HepG2 (cell line): ENCODE measurements around the gene LHFPL2. TPM values are rescaled to one million over a fixed set of nuclear protein-coding genes. Genes with fewer than 3 reads are reported as not detected.

Experiments used
- ARID5B ChIP-seq: IDR thresholded peaks from 2 replicates; pipeline ENCODE4 v1.4.0; 2020; ENCODE audit warnings: mild to moderate bottlenecking, missing genetic modification reagents
- CREB3 ChIP-seq: sonication (generic); formaldehyde crosslinking; IDR thresholded peaks from 2 replicates; pipeline ENCODE4 v1.5.0; 2020; ENCODE audit warnings: missing genetic modification reagents
- KDM6A ChIP-seq: IDR thresholded peaks from 2 replicates; pipeline ENCODE4 v1.6.1; 2016; ENCODE audit warnings: low read depth
- NR2F1 ChIP-seq, 2 experiments: fragments of 450-650 bp in 1 of 2; formaldehyde crosslinking in 1 of 2; IDR thresholded peaks; 2 replicates each; pipeline versions ENCODE4 v1.5.0 to v1.6.1; 2016 to 2020; ENCODE audit warnings: mild to moderate bottlenecking in 1 of 2, missing compliant biosample characterization in 1 of 2, missing genetic modification reagents in 1 of 2, moderate library complexity in 1 of 2
- SIX1 ChIP-seq: sonication (generic); formaldehyde crosslinking; IDR thresholded peaks from 2 replicates; pipeline ENCODE4 v1.4.0; 2020; ENCODE audit warnings: missing genetic modification reagents, borderline replicate concordance
- SIX4 ChIP-seq: sonication (generic); formaldehyde crosslinking; IDR thresholded peaks from 2 replicates; pipeline ENCODE4 v1.4.0; 2020; ENCODE audit warnings: missing genetic modification reagents
- ZBED4 ChIP-seq: sonication (generic); formaldehyde crosslinking; IDR thresholded peaks from 2 replicates; pipeline ENCODE4 v1.4.0; 2020; ENCODE audit warnings: missing genetic modification reagents, borderline replicate concordance
- ZBTB7A ChIP-seq: sonication (generic); formaldehyde crosslinking; IDR thresholded peaks from 2 replicates; pipeline ENCODE4 v1.8.0; 2022; ENCODE audit warnings: mild to moderate bottlenecking, missing genetic modification reagents
- ZBTB8A ChIP-seq: sonication (generic); formaldehyde crosslinking; IDR thresholded peaks from 2 replicates; pipeline ENCODE4 v1.4.0; 2020; ENCODE audit warnings: mild to moderate bottlenecking, low read depth, missing genetic modification reagents, borderline replicate concordance
- ZNF335 ChIP-seq: sonication (generic); formaldehyde crosslinking; IDR thresholded peaks from 2 replicates; pipeline ENCODE4 v1.4.0; 2020; ENCODE audit warnings: missing genetic modification reagents
- ZNF441 ChIP-seq: sonication (generic); formaldehyde crosslinking; IDR thresholded peaks from 2 replicates; pipeline ENCODE4 v1.7.0; 2021; ENCODE audit warnings: missing genetic modification reagents, borderline replicate concordance
- ZNF709 ChIP-seq: sonication (generic); formaldehyde crosslinking; IDR thresholded peaks from 2 replicates; pipeline ENCODE4 v1.5.0; 2020; ENCODE audit warnings: mild to moderate bottlenecking, missing genetic modification reagents
- polyA plus RNA-seq, 8 experiments: library from polyadenylated mRNA; depleted of rRNA in 3 of 8; stranded (reverse) in 7 of 8; unstranded in 1 of 8; fragments of >200 nt; fragmentation: Illumina TruSeq in 4 of 8; extraction: Trizol in 4 of 8; gene quantifications; 2 replicates each; pipeline versions ENCODE4 v1.2.1 to v1.2.3, GENCODE V29; 2011 to 2016; ENCODE audit warnings: low read depth in 4 of 8, missing spikeins in 1 of 8, mixed read lengths in 1 of 8; ENCODE audit not compliant: insufficient read depth in 1 of 8
- total RNA-seq, 5 experiments: library from RNA; depleted of rRNA; stranded (reverse); fragments of >200 nt; fragmentation: Illumina TruSeq; extraction: Trizol; gene quantifications; 2 replicates each; pipeline ENCODE4 v1.2.3, GENCODE V29; 2016; ENCODE audit warnings: low read depth in 1 of 5
- TF ChIP-seq, protein P1 (sequence below): sonication (generic); formaldehyde crosslinking; IDR thresholded peaks from 2 replicates; pipeline ENCODE4 v1.5.1; 2020; ENCODE audit warnings: mild to moderate bottlenecking, missing genetic modification reagents, borderline replicate concordance
- TF ChIP-seq, protein P2 (sequence below): sonication (generic); formaldehyde crosslinking; IDR thresholded peaks from 2 replicates; pipeline ENCODE4 v1.5.1; 2020; ENCODE audit warnings: missing genetic modification reagents, mild to moderate bottlenecking, borderline replicate concordance

The LHFPL2 gene
- total and polyA plus RNA-seq, 2 of the 13 experiments (the other 11 are each of a cell fraction or from before 2014, with no cell fraction given), result 6.0 to 20.0 TPM

- TF ChIP-seq, protein P1, sequence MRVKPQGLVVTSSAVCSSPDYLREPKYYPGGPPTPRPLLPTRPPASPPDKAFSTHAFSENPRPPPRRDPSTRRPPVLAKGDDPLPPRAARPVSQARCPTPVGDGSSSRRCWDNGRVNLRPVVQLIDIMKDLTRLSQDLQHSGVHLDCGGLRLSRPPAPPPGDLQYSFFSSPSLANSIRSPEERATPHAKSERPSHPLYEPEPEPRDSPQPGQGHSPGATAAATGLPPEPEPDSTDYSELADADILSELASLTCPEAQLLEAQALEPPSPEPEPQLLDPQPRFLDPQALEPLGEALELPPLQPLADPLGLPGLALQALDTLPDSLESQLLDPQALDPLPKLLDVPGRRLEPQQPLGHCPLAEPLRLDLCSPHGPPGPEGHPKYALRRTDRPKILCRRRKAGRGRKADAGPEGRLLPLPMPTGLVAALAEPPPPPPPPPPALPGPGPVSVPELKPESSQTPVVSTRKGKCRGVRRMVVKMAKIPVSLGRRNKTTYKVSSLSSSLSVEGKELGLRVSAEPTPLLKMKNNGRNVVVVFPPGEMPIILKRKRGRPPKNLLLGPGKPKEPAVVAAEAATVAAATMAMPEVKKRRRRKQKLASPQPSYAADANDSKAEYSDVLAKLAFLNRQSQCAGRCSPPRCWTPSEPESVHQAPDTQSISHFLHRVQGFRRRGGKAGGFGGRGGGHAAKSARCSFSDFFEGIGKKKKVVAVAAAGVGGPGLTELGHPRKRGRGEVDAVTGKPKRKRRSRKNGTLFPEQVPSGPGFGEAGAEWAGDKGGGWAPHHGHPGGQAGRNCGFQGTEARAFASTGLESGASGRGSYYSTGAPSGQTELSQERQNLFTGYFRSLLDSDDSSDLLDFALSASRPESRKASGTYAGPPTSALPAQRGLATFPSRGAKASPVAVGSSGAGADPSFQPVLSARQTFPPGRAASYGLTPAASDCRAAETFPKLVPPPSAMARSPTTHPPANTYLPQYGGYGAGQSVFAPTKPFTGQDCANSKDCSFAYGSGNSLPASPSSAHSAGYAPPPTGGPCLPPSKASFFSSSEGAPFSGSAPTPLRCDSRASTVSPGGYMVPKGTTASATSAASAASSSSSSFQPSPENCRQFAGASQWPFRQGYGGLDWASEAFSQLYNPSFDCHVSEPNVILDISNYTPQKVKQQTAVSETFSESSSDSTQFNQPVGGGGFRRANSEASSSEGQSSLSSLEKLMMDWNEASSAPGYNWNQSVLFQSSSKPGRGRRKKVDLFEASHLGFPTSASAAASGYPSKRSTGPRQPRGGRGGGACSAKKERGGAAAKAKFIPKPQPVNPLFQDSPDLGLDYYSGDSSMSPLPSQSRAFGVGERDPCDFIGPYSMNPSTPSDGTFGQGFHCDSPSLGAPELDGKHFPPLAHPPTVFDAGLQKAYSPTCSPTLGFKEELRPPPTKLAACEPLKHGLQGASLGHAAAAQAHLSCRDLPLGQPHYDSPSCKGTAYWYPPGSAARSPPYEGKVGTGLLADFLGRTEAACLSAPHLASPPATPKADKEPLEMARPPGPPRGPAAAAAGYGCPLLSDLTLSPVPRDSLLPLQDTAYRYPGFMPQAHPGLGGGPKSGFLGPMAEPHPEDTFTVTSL, result no peak
- TF ChIP-seq ARID5B (no peak), KDM6A (CRISPR knock-in tag) (no peak), NR2F1 (CRISPR knock-in tag; IDR thresholded peaks at IDR 0.05) (peak in 1 of 2 experiments; percentile 69; a peak in 3 of 4 replicates), ZBTB8A (CRISPR knock-in tag) (no peak), CREB3 (CRISPR knock-in tag) (no peak), SIX1 (CRISPR knock-in tag) (no peak), ZNF335 (CRISPR knock-in tag) (no peak), ZNF441 (CRISPR knock-in tag) (no peak), ZBTB7A (CRISPR knock-in tag) (no peak), ZNF709 (CRISPR knock-in tag) (no peak), SIX4 (CRISPR knock-in tag) (no peak), ZBED4 (CRISPR knock-in tag) (no peak)
- TF ChIP-seq, protein P2, sequence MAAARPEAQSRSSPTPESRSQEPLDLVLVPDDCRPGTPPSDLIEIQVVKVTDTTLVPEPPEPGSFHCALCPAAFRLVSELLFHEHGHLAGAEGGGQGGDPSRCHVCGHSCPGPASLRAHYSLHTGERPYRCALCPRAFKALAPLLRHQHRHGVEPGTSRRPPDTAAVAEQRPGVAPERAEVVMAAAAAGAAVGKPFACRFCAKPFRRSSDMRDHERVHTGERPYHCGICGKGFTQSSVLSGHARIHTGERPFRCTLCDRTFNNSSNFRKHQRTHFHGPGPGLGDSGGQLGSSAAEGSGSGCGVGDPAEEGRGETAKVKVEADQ, result no peak
Observed at GRCh38 chr5:78638423-78638822, 10.1 kb downstream of the LHFPL2 start (continued).
